T-helper 9 cell (primary cell): ENCODE results near the gene CRX.
A peak's percentile ranks its signal among the peaks of the same experiment; 100 is the strongest.
"Not testable (repeated sequence)": the region's sequence is repeated elsewhere in the genome, so short reads cannot be mapped to it uniquely, and the experiment has no call there.

ENCODE experiments used
- DNase-seq: peaks from one replicate; pipeline ENCODE4 v3.0.0-alpha.2; 2020

CRX gene

GRCh38 chr19:47860602-47861297 lies 39.0 kb downstream of the CRX start:
- DNase-seq, result no peak

GRCh38 chr19:47861630-47862029 lies 39.9 kb downstream of the CRX start:
- DNase-seq, result no peak

GRCh38 chr19:47863514-47863936 lies 41.8 kb downstream of the CRX start:
- DNase-seq, result peak; percentile 86

GRCh38 chr19:47865166-47865565 lies 43.4 kb downstream of the CRX start:
- DNase-seq, result no peak

- no peak for DNase-seq
Measured at GRCh38 chr19:47878906-47879305, 57.2 kb downstream of the CRX start.

- not testable (repeated sequence) for DNase-seq
Measured at GRCh38 chr19:47879385-47879784, 57.6 kb downstream of the CRX start.

GRCh38 chr19:47881757-47882156 lies 60.0 kb downstream of the CRX start:
- no peak for DNase-seq

GRCh38 chr19:47882890-47883289 lies 61.2 kb downstream of the CRX start:
- DNase-seq, result no peak

GRCh38 chr19:47885067-47885463 lies 63.3 kb downstream of the CRX start:
- no peak for DNase-seq

GRCh38 chr19:47886010-47886559 lies 64.3 kb downstream of the CRX start, which contains the start of gene SULT2A1:
TSS of gene SULT2A1 (minus strand) at chr19:47886315. CDS start at chr19:47886257, 58 bp downstream.
- DNase-seq, result no peak

- DNase-seq, result no peak
Measured at GRCh38 chr19:47890865-47891621, 69.3 kb downstream of the CRX start.

- no peak for DNase-seq
Measured at GRCh38 chr19:47891622-47891922, 69.8 kb downstream of the CRX start.

GRCh38 chr19:47891923-47892666 lies 70.4 kb downstream of the CRX start:
- DNase-seq, result no peak
